ENCODE measurements around the gene TMEM135.

Gene TMEM135

GRCh38 chr11:87037450-87038234 lies at the start of gene TMEM135:
Gene TMEM135, plus strand, starts transcription at chr11:87037934. Its CDS starts 112 bp downstream, at chr11:87038046.
- H3K9me3 ChIP-seq (ENCODE audit: control insufficient read depth, insufficient read depth, low read length) = no peaks in the 10 kb centered on the region
- H4K20me1 ChIP-seq (ENCODE audit: control insufficient read depth, insufficient read depth, low read depth, low read length) = no peaks in the 10 kb centered on the region
- peaks cover 48% of the 10 kb centered on the region for H3K79me2 ChIP-seq (ENCODE audit: control insufficient read depth, low read length)
- H3K9me2 ChIP-seq (replicated peaks; ENCODE audit: control insufficient read depth, low read length) = no peaks in the 10 kb centered on the region
- peak within 1 kb of the TSS; percentile 99 for H3K4me3 ChIP-seq (ENCODE audit: low read length)
- peak within 1 kb of the TSS; percentile 76 for H3K27ac ChIP-seq (ENCODE audit: low read depth, low read length)
- H3K4me2 ChIP-seq (ENCODE audit: low read length) = peak within 1 kb of the TSS; percentile 99
- TF ChIP-seq CTCF (IDR thresholded peaks at IDR 0.05; ENCODE audit: low read depth, low read length, poor library complexity, severe bottlenecking) = peak; percentile 29
- no peak for TF ChIP-seq EZH2phosphoT487 (IDR thresholded peaks at IDR 0.05; ENCODE audit: borderline replicate concordance, low read length)
- peaks cover 4% of the 10 kb centered on the region; the same call in 1 of the 2 replicates for H3F3A ChIP-seq (ENCODE audit: control insufficient read depth, insufficient read depth)
- H3K27me3 ChIP-seq (ENCODE audit: control insufficient read depth, low read length) = peaks cover under 1% of the 10 kb centered on the region; the same call in 1 of the 2 replicates
- peaks cover 29% of the 10 kb centered on the region for H3K36me3 ChIP-seq (ENCODE audit: control insufficient read depth, low read length)
- H3K4me1 ChIP-seq (ENCODE audit: control insufficient read depth, low read length) = peaks cover 32% of the 10 kb centered on the region

GRCh38 chr11:86988351-86988881 lies 49.3 kb upstream of the TMEM135 start:
- H3K36me3 ChIP-seq (ENCODE audit: control insufficient read depth, low read length) = no peaks in the 10 kb centered on the region
- TF ChIP-seq EZH2phosphoT487 (IDR thresholded peaks at IDR 0.05; ENCODE audit: borderline replicate concordance, low read length) (no peak), CTCF (IDR thresholded peaks at IDR 0.05; ENCODE audit: low read depth, low read length, poor library complexity, severe bottlenecking) (no peak)

GRCh38 chr11:86990031-86990430 lies 47.7 kb upstream of the TMEM135 start:
- Histone ChIP-seq H3K27me3 (ENCODE audit: control insufficient read depth, low read length) (peaks cover 17% of the 10 kb centered on the region), H3K79me2 (ENCODE audit: control insufficient read depth, low read length) (no peaks in the 10 kb centered on the region), H3K4me3 (ENCODE audit: low read length) (no peak overlapping the region), H3K9me2 (replicated peaks; ENCODE audit: control insufficient read depth, low read length) (no peaks in the 10 kb centered on the region), H4K20me1 (ENCODE audit: control insufficient read depth, insufficient read depth, low read depth, low read length) (no peaks in the 10 kb centered on the region), H3K36me3 (ENCODE audit: control insufficient read depth, low read length) (no peaks in the 10 kb centered on the region), H3K27ac (ENCODE audit: low read depth, low read length) (no peak overlapping the region), H3K4me1 (ENCODE audit: control insufficient read depth, low read length) (no peaks in the 10 kb centered on the region), H3F3A (ENCODE audit: control insufficient read depth, insufficient read depth) (no peaks in the 10 kb centered on the region), H3K4me2 (ENCODE audit: low read length) (no peak overlapping the region), H3K9me3 (ENCODE audit: control insufficient read depth, insufficient read depth, low read length) (no peaks in the 10 kb centered on the region)
- TF ChIP-seq EZH2phosphoT487 (IDR thresholded peaks at IDR 0.05; ENCODE audit: borderline replicate concordance, low read length) (no peak), CTCF (IDR thresholded peaks at IDR 0.05; ENCODE audit: low read depth, low read length, poor library complexity, severe bottlenecking) (no peak)

More at GRCh38 chr11:86988351-86988881, 49.3 kb upstream of the TMEM135 start:
- Histone ChIP-seq H3K9me3 (ENCODE audit: control insufficient read depth, insufficient read depth, low read length) (no peaks in the 10 kb centered on the region), H3F3A (ENCODE audit: control insufficient read depth, insufficient read depth) (no peaks in the 10 kb centered on the region), H3K27me3 (ENCODE audit: control insufficient read depth, low read length) (peaks cover 17% of the 10 kb centered on the region), H3K27ac (ENCODE audit: low read depth, low read length) (no peak overlapping the region), H3K4me1 (ENCODE audit: control insufficient read depth, low read length) (no peaks in the 10 kb centered on the region), H3K79me2 (ENCODE audit: control insufficient read depth, low read length) (no peaks in the 10 kb centered on the region), H3K9me2 (replicated peaks; ENCODE audit: control insufficient read depth, low read length) (no peaks in the 10 kb centered on the region), H4K20me1 (ENCODE audit: control insufficient read depth, insufficient read depth, low read depth, low read length) (no peaks in the 10 kb centered on the region), H3K4me2 (ENCODE audit: low read length) (no peak overlapping the region), H3K4me3 (ENCODE audit: low read length) (no peak overlapping the region)
